ENCODE measurements around the gene ESYT3.
"Not testable (repeated sequence)": the region's sequence is repeated elsewhere in the genome, so short reads cannot be mapped to it uniquely, and the experiment has no call there.

Gene ESYT3

GRCh38 chr3:138408751-138409570, 25.5 kb upstream of the ESYT3 start:
- no peak for FAIRE-seq

GRCh38 chr3:138412821-138413551, 21.4 kb upstream of the ESYT3 start:
- no peak for FAIRE-seq

GRCh38 chr3:138416236-138416635, 18.2 kb upstream of the ESYT3 start:
- not testable (repeated sequence) for FAIRE-seq

- peak; percentile 80 for FAIRE-seq
Observed at GRCh38 chr3:138417559-138417982, 16.8 kb upstream of the ESYT3 start.

GRCh38 chr3:138418601-138419206, 15.7 kb upstream of the ESYT3 start:
- FAIRE-seq = no peak

- no peak for FAIRE-seq
Observed at GRCh38 chr3:138423316-138423715, 11.1 kb upstream of the ESYT3 start.

GRCh38 chr3:138424323-138424722, 10.1 kb upstream of the ESYT3 start:
- no peak for FAIRE-seq

GRCh38 chr3:138426211-138426610, 8.2 kb upstream of the ESYT3 start:
- no peak for FAIRE-seq

GRCh38 chr3:138426754-138427153, 7.7 kb upstream of the ESYT3 start:
- not testable (repeated sequence) for FAIRE-seq

GRCh38 chr3:138429665-138430064, 4.8 kb upstream of the ESYT3 start:
- FAIRE-seq = no peak

GRCh38 chr3:138432576-138433240, 1.7 kb upstream of the ESYT3 start:
- no peak for FAIRE-seq

- no peak for FAIRE-seq
Observed at GRCh38 chr3:138433892-138434275, 532 bp upstream of the ESYT3 start.

- FAIRE-seq = no peak
Observed at GRCh38 chr3:138434875-138435772, 708 bp downstream of the ESYT3 start.

- FAIRE-seq = no peak
Observed at GRCh38 chr3:138435840-138436239, 1.4 kb downstream of the ESYT3 start.

- no peak for FAIRE-seq
Observed at GRCh38 chr3:138437281-138437680, 2.9 kb downstream of the ESYT3 start.

GRCh38 chr3:138438896-138439295, 4.5 kb downstream of the ESYT3 start:
- FAIRE-seq = no peak

- FAIRE-seq = no peak
Observed at GRCh38 chr3:138439646-138440045, 5.2 kb downstream of the ESYT3 start.

GRCh38 chr3:138440121-138440521, 5.7 kb downstream of the ESYT3 start:
- FAIRE-seq = no peak

GRCh38 chr3:138440596-138440995, 6.2 kb downstream of the ESYT3 start:
- FAIRE-seq = no peak

GRCh38 chr3:138441256-138441655, 6.8 kb downstream of the ESYT3 start:
- FAIRE-seq = no peak

- no peak for FAIRE-seq
Observed at GRCh38 chr3:138441742-138442141, 7.3 kb downstream of the ESYT3 start.

GRCh38 chr3:138442433-138442832, 8.0 kb downstream of the ESYT3 start:
- FAIRE-seq = no peak
